ENCODE data around the gene FAM98A.

FAM98A gene

DNA sequence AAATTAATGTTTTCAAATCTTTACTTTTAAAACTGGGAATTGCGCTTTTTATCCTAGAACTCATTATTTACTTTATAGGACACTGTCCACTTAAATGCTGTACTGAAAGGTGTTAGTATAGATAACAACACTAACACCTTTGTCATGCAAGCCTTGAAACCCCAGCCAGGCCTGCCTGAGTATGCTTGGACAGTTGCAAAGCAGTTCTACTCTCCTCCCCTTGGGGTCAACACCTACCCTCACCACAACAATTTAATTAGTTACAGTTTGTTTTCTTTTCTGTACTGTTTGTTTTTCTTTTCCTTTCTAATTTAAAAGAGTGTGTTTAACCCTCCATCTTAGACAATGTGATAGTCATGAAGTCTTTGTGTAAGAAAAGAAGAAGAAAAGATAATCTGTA is 18.9 kb upstream of the FAM98A start:
- TF ChIP-seq POU2F2 (IDR thresholded peaks at IDR 0.05; ENCODE audit: low read depth, low read length): no peak
- no peak for TF ChIP-seq TAF1 (IDR thresholded peaks at IDR 0.05; ENCODE audit: low read depth, low read length)
- TF ChIP-seq POLR2A (IDR thresholded peaks at IDR 0.05; ENCODE audit: low read depth, low read length): no peak
- TF ChIP-seq SPI1 (IDR thresholded peaks at IDR 0.05; ENCODE audit: low read depth, low read length): no peak
- no peak for TF ChIP-seq PAX5 (IDR thresholded peaks at IDR 0.05; ENCODE audit: insufficient read depth, low read length, severe bottlenecking)
- TF ChIP-seq POLR2AphosphoS5 (IDR thresholded peaks at IDR 0.05; ENCODE audit: low read depth, low read length): no peak

GRCh38 chr2:33617401-33617800 is 18.3 kb upstream of the FAM98A start:
- DNase-seq (ENCODE audit: insufficient read length, low spot score): no peak
- FAIRE-seq: no peak
- TF ChIP-seq SPI1 (IDR thresholded peaks at IDR 0.05; ENCODE audit: low read depth, low read length) (no peak), PAX5 (IDR thresholded peaks at IDR 0.05; ENCODE audit: insufficient read depth, low read length, severe bottlenecking) (no peak), POLR2AphosphoS5 (IDR thresholded peaks at IDR 0.05; ENCODE audit: low read depth, low read length) (no peak), TAF1 (IDR thresholded peaks at IDR 0.05; ENCODE audit: low read depth, low read length) (no peak), POU2F2 (IDR thresholded peaks at IDR 0.05; ENCODE audit: low read depth, low read length) (no peak), POLR2A (IDR thresholded peaks at IDR 0.05; ENCODE audit: low read depth, low read length) (no peak)

More for the DNA sequence above, 18.9 kb upstream of the FAM98A start:
- DNase-seq (ENCODE audit: insufficient read length, low spot score): no peak
- no peak for FAIRE-seq

- no peak for TF ChIP-seq TAF1 (IDR thresholded peaks at IDR 0.05; ENCODE audit: low read depth, low read length)
- no peak for TF ChIP-seq PAX5 (IDR thresholded peaks at IDR 0.05; ENCODE audit: insufficient read depth, low read length, severe bottlenecking)
- TF ChIP-seq SPI1 (IDR thresholded peaks at IDR 0.05; ENCODE audit: low read depth, low read length): no peak
- FAIRE-seq (no peak), DNase-seq (ENCODE audit: insufficient read length, low spot score) (no peak)
These were observed 17.8 kb upstream of the FAM98A start for GRCh38 chr2:33616873-33617272.

GRCh38 chr2:33614190-33614589 is 15.1 kb upstream of the FAM98A start:
- FAIRE-seq: no peak
- no peak for DNase-seq (ENCODE audit: insufficient read length, low spot score)
- no peak for TF ChIP-seq PAX5 (IDR thresholded peaks at IDR 0.05; ENCODE audit: insufficient read depth, low read length, severe bottlenecking)
- TF ChIP-seq POU2F2 (IDR thresholded peaks at IDR 0.05; ENCODE audit: low read depth, low read length): no peak
- TF ChIP-seq POLR2A (IDR thresholded peaks at IDR 0.05; ENCODE audit: low read depth, low read length): no peak
- TF ChIP-seq TAF1 (IDR thresholded peaks at IDR 0.05; ENCODE audit: low read depth, low read length): no peak
- no peak for TF ChIP-seq SPI1 (IDR thresholded peaks at IDR 0.05; ENCODE audit: low read depth, low read length)
- TF ChIP-seq POLR2AphosphoS5 (IDR thresholded peaks at IDR 0.05; ENCODE audit: low read depth, low read length): no peak

GRCh38 chr2:33607905-33608304 is 8.8 kb upstream of the FAM98A start:
- FAIRE-seq: no peak
- no peak for DNase-seq (ENCODE audit: insufficient read length, low spot score)
- TF ChIP-seq POLR2AphosphoS5 (IDR thresholded peaks at IDR 0.05; ENCODE audit: low read depth, low read length) (no peak), SPI1 (IDR thresholded peaks at IDR 0.05; ENCODE audit: low read depth, low read length) (no peak), POU2F2 (IDR thresholded peaks at IDR 0.05; ENCODE audit: low read depth, low read length) (no peak), PAX5 (IDR thresholded peaks at IDR 0.05; ENCODE audit: insufficient read depth, low read length, severe bottlenecking) (no peak), POLR2A (IDR thresholded peaks at IDR 0.05; ENCODE audit: low read depth, low read length) (no peak), TAF1 (IDR thresholded peaks at IDR 0.05; ENCODE audit: low read depth, low read length) (no peak)

DNA sequence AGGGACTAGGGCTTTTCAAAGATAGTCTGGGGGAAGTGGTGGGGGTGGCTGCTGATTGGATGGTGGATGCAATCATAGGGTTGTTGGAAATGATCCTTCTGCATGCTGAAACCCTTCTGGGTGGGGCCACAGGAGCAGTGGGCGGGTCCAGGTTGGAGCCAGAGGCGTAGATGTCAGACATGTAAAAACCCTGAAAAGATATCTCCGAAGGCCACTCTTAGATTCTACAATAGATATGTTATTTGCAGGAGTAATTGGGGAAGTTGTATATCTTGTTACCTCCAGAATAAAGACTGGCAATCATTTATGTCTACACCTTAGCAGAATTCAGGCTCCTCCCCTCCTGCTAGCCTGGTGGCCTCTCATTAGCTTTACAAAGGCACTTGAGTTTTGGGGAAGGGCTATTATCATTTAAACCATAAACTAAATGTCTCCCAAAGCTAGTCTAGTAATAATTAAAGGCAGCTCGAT is 8.2 kb upstream of the FAM98A start:
- TF ChIP-seq POLR2A (IDR thresholded peaks at IDR 0.05; ENCODE audit: low read depth, low read length): no peak
- no peak for TF ChIP-seq POLR2AphosphoS5 (IDR thresholded peaks at IDR 0.05; ENCODE audit: low read depth, low read length)
- no peak for TF ChIP-seq PAX5 (IDR thresholded peaks at IDR 0.05; ENCODE audit: insufficient read depth, low read length, severe bottlenecking)
- no peak for FAIRE-seq
- no peak for DNase-seq (ENCODE audit: insufficient read length, low spot score)

GRCh38 chr2:33606622-33607021 is 7.5 kb upstream of the FAM98A start:
- no peak for FAIRE-seq
- TF ChIP-seq SPI1 (IDR thresholded peaks at IDR 0.05; ENCODE audit: low read depth, low read length): no peak
- TF ChIP-seq POLR2A (IDR thresholded peaks at IDR 0.05; ENCODE audit: low read depth, low read length): no peak
- TF ChIP-seq TAF1 (IDR thresholded peaks at IDR 0.05; ENCODE audit: low read depth, low read length): no peak
- no peak for DNase-seq (ENCODE audit: insufficient read length, low spot score)

GRCh38 chr2:33606100-33606499 is 7.0 kb upstream of the FAM98A start:
- FAIRE-seq (no peak), DNase-seq (ENCODE audit: insufficient read length, low spot score) (no peak)
- TF ChIP-seq POLR2A (IDR thresholded peaks at IDR 0.05; ENCODE audit: low read depth, low read length) (no peak), SPI1 (IDR thresholded peaks at IDR 0.05; ENCODE audit: low read depth, low read length) (no peak), TAF1 (IDR thresholded peaks at IDR 0.05; ENCODE audit: low read depth, low read length) (no peak), POLR2AphosphoS5 (IDR thresholded peaks at IDR 0.05; ENCODE audit: low read depth, low read length) (no peak), PAX5 (IDR thresholded peaks at IDR 0.05; ENCODE audit: insufficient read depth, low read length, severe bottlenecking) (no peak), POU2F2 (IDR thresholded peaks at IDR 0.05; ENCODE audit: low read depth, low read length) (no peak)

GRCh38 chr2:33605056-33605455 is 6.0 kb upstream of the FAM98A start:
- no peak for FAIRE-seq
- TF ChIP-seq SPI1 (IDR thresholded peaks at IDR 0.05; ENCODE audit: low read depth, low read length): no peak
- no peak for TF ChIP-seq POLR2A (IDR thresholded peaks at IDR 0.05; ENCODE audit: low read depth, low read length)
- TF ChIP-seq TAF1 (IDR thresholded peaks at IDR 0.05; ENCODE audit: low read depth, low read length): no peak
- no peak for TF ChIP-seq PAX5 (IDR thresholded peaks at IDR 0.05; ENCODE audit: insufficient read depth, low read length, severe bottlenecking)
- no peak for TF ChIP-seq POU2F2 (IDR thresholded peaks at IDR 0.05; ENCODE audit: low read depth, low read length)
- TF ChIP-seq POLR2AphosphoS5 (IDR thresholded peaks at IDR 0.05; ENCODE audit: low read depth, low read length): no peak
- no peak for DNase-seq (ENCODE audit: insufficient read length, low spot score)

DNA sequence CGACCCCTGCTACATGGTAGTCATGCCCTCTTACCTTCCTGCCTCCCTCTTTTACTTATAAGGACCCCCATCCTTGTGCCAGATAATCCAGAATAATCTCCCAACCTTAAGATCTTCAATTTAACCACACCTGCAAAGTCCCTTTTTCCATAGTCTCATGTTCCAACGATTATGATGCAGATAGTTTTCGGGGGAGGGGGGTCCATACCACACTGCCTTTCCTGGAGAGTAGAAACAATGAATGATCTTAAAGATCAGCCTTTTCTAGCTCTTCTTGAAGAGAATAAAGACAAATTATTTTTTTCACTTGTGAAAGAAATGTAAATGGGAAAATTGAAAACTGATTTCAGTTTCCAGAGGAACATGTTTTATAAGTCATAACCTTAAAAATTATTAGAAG is 4.3 kb upstream of the FAM98A start:
- no peak for DNase-seq (ENCODE audit: insufficient read length, low spot score)
- no peak for FAIRE-seq
- TF ChIP-seq PAX5 (IDR thresholded peaks at IDR 0.05; ENCODE audit: insufficient read depth, low read length, severe bottlenecking) (no peak), POLR2A (IDR thresholded peaks at IDR 0.05; ENCODE audit: low read depth, low read length) (no peak), POLR2AphosphoS5 (IDR thresholded peaks at IDR 0.05; ENCODE audit: low read depth, low read length) (no peak), POU2F2 (IDR thresholded peaks at IDR 0.05; ENCODE audit: low read depth, low read length) (no peak), TAF1 (IDR thresholded peaks at IDR 0.05; ENCODE audit: low read depth, low read length) (no peak), SPI1 (IDR thresholded peaks at IDR 0.05; ENCODE audit: low read depth, low read length) (no peak)
